Cardiac ventricle fibroblast (primary cell): Measurements from ENCODE around the gene CLTRN. TPM values are rescaled to one million over a fixed set of nuclear protein-coding genes. Genes with fewer than 3 reads are reported as not detected.

ENCODE experiments used
- total RNA-seq: library from RNA; depleted of rRNA; stranded (reverse); fragments of >200 nt; gene quantifications from 2 replicates; pipeline ENCODE4 v1.2.3, GENCODE V29; 2015

CLTRN gene, protein sequence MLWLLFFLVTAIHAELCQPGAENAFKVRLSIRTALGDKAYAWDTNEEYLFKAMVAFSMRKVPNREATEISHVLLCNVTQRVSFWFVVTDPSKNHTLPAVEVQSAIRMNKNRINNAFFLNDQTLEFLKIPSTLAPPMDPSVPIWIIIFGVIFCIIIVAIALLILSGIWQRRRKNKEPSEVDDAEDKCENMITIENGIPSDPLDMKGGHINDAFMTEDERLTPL
- 0.10 and 0.12 TPM in 2 replicates for total RNA-seq

DNA sequence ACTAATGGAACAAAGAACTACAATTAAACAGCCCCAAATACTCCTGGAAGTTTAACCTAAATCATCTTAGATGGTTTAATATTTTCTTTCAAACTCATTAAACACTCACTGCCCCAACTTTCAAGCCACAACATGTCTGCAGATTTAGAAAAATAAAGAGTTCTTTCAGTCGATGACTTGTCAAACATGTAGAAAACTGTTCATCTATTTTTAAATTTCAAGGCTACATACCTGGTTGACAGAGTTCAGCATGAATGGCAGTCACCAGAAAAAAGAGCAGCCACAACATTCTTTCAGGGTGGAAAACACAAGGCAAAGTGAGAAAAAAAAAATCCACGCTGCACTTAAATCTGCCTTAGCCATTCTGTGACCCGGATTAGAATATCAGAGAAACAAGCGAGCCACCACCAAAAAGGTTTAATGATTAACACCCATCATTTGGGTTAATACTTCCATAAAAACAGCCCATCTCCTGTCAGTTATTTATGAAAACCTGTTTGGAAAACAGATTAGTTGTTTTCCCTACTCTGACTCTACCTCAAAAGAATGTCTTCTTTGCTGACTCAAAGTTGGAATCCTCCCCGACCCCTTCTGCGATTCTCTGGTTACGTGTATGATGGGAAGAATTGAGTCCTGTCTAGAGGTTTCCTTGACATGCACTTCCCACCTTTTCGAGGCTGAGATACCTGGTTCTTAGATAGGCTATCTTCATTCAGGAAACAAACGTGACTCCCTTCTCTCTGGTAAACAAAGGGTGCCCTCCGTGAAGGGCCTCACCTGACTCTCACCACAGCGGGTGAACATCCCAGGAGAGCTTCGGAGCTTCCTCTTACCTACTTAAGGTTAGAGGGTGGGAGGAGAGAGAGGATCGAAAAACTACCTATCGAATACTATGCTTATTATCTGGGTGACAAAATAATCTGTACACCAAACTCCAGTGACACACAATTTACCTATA lies at the start of gene CLTRN:
Gene CLTRN, minus strand, starts transcription at position 319 of the 958 bp plus-strand sequence. Its CDS starts 30 bp downstream, at position 289.

DNA sequence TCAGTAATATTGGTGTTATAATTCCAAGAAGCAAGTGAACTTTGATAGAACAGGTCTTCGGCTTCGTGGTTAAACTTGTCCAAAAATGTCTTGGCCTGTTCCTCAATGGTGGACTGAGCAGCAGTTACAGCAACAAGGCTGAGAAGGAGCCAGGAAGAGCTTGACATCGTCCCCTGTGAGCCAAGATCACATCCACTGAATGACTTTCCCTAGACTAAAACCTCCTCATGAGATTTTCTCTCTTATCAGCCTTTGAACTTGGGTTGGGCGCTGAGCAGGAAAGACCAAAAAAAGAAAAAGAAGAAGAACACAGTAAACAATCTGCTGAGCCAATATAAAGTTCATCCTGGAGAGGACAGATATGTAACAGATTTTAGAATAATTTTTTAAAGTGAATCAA lies 63.9 kb downstream of the CLTRN start, which contains the start of gene ACE2:
Gene ACE2, minus strand, starts transcription at position 216 of the 400 bp plus-strand sequence. Its CDS starts 49 bp downstream, at position 167.

Other genes with a start within 250 kb of the CLTRN start
- 31.3 and 47.2 TPM in 2 replicates for gene PIR, start 171.5 kb downstream of the CLTRN start, total RNA-seq
- 0.15 TPM in 1 of 2 replicates, not detected in the other for gene BMX, start 164.0 kb downstream of the CLTRN start, total RNA-seq
- 0.06 and 0.24 TPM in 2 replicates for gene ACE2, start 63.8 kb downstream of the CLTRN start, total RNA-seq
- 5.1 and 11.0 TPM in 2 replicates for gene CA5B, start 73.5 kb upstream of the CLTRN start, total RNA-seq
- 2.6 TPM in 2 replicates for gene ZRSR2, start 125.7 kb upstream of the CLTRN start, total RNA-seq
- gene AP1S2, start 190.0 kb upstream of the CLTRN start, total RNA-seq = 11.2 TPM in 2 replicates